H9 (cell line): ENCODE measurements around the gene UBE2D3. TPM values are rescaled to one million over a fixed set of nuclear protein-coding genes. Genes with fewer than 3 reads are reported as not detected.

Experiments
- DNase-seq: peaks from one replicate; pipeline ENCODE4 v3.0.0-alpha.2; 2017
- H2AFZ ChIP-seq: one replicate; pipeline ENCODE4 v1.6.1; 2013; ENCODE audit warnings: mild to moderate bottlenecking, low read length, control low read depth, moderate library complexity
- H2AK5ac ChIP-seq: 2 replicates; pipeline ENCODE4 v1.6.1; 2013; ENCODE audit warnings: low read length, control low read depth, mixed read lengths; ENCODE audit not compliant: insufficient read length
- H2BK120ac ChIP-seq: one replicate; pipeline ENCODE4 v1.6.1; 2013; ENCODE audit warnings: low read depth, mild to moderate bottlenecking, low read length, control low read depth, inconsistent platforms; ENCODE audit not compliant: poor library complexity, severe bottlenecking
- H2BK12ac ChIP-seq: 2 replicates; pipeline ENCODE4 v1.6.1; 2013; ENCODE audit warnings: low read length, control low read depth, mixed read lengths, low read depth; ENCODE audit not compliant: insufficient read length
- H2BK15ac ChIP-seq: 2 replicates; pipeline ENCODE4 v1.6.1; 2013; ENCODE audit warnings: low read depth, low read length, control low read depth
- H2BK20ac ChIP-seq: one replicate; pipeline ENCODE4 v1.6.1; 2013; ENCODE audit warnings: low read depth, mild to moderate bottlenecking, low read length, control low read depth, inconsistent platforms; ENCODE audit not compliant: poor library complexity, severe bottlenecking
- H2BK5ac ChIP-seq: 2 replicates; pipeline ENCODE4 v1.6.1; 2013; ENCODE audit warnings: low read length, control low read depth, mixed read lengths; ENCODE audit not compliant: insufficient read length
- H3K14ac ChIP-seq: 2 replicates; pipeline ENCODE4 v1.6.1; 2013; ENCODE audit warnings: low read length, control low read depth; ENCODE audit not compliant: insufficient read depth
- H3K18ac ChIP-seq: 2 replicates; pipeline ENCODE4 v1.6.1; 2013; ENCODE audit warnings: low read depth, mild to moderate bottlenecking, mixed read lengths, low read length, control low read depth; ENCODE audit not compliant: insufficient read length
- H3K23ac ChIP-seq: 2 replicates; pipeline ENCODE4 v1.6.1; 2013; ENCODE audit warnings: low read length, control low read depth, mixed read lengths, low read depth; ENCODE audit not compliant: insufficient read length
- H3K23me2 ChIP-seq: 2 replicates; pipeline ENCODE4 v1.6.1; 2013; ENCODE audit warnings: low read depth, mild to moderate bottlenecking, mixed read lengths, low read length, control low read depth; ENCODE audit not compliant: insufficient read length, poor library complexity, severe bottlenecking
- H3K27ac ChIP-seq: 2 replicates; pipeline ENCODE4 v1.5.1; 2013; ENCODE audit warnings: low read length, control low read depth, mixed read lengths, low read depth; ENCODE audit not compliant: insufficient read length
- H3K27me3 ChIP-seq: 2 replicates; pipeline ENCODE4 v1.6.1; 2013; ENCODE audit warnings: low read length, control low read depth, inconsistent platforms; ENCODE audit not compliant: insufficient read depth
- H3K4ac ChIP-seq: 2 replicates; pipeline ENCODE4 v1.6.1; 2013; ENCODE audit warnings: low read depth, mild to moderate bottlenecking, control low read depth, inconsistent platforms, low read length, moderate library complexity
- H3K4me1 ChIP-seq: 2 replicates; pipeline ENCODE4 v1.6.1; 2013; ENCODE audit warnings: low read length, control low read depth, inconsistent platforms; ENCODE audit not compliant: insufficient read depth
- H3K4me2 ChIP-seq: 2 replicates; pipeline ENCODE4 v1.6.1; 2013; ENCODE audit warnings: low read length, control low read depth, mixed read lengths; ENCODE audit not compliant: insufficient read length, insufficient read depth
- H3K56ac ChIP-seq: 2 replicates; pipeline ENCODE4 v1.6.1; 2013; ENCODE audit warnings: low read depth, mild to moderate bottlenecking, mixed read lengths, low read length, control low read depth; ENCODE audit not compliant: insufficient read length
- H3K79me1 ChIP-seq: 2 replicates; pipeline ENCODE4 v1.6.1; 2013; ENCODE audit warnings: low read depth, mild to moderate bottlenecking, moderate library complexity, low read length, control low read depth, inconsistent platforms; ENCODE audit not compliant: insufficient read depth, poor library complexity, severe bottlenecking
- H3K79me2 ChIP-seq: 2 replicates; pipeline ENCODE4 v1.6.1; 2013; ENCODE audit warnings: low read length, control low read depth, inconsistent platforms; ENCODE audit not compliant: insufficient read depth
- H3K9ac ChIP-seq: 2 replicates; pipeline ENCODE4 v1.6.1; 2013; ENCODE audit warnings: low read length, control low read depth, mixed read lengths; ENCODE audit not compliant: insufficient read length; ENCODE audit errors: extremely low read depth
- H3K9me3 ChIP-seq: one replicate; pipeline ENCODE4 v1.6.1; 2013; ENCODE audit warnings: low read depth, low read length, inconsistent platforms; ENCODE audit not compliant: control insufficient read depth
- H3T11ph ChIP-seq: one replicate; pipeline ENCODE4 v1.6.1; 2013; ENCODE audit warnings: mild to moderate bottlenecking, low read length, control low read depth, inconsistent platforms
- H4K20me1 ChIP-seq: one replicate; pipeline ENCODE4 v1.6.1; 2013; ENCODE audit not compliant: control insufficient read depth, insufficient read length, insufficient read depth
- H4K5ac ChIP-seq: 2 replicates; pipeline ENCODE4 v1.6.1; 2013; ENCODE audit warnings: low read depth, mild to moderate bottlenecking, mixed read lengths, low read length, control low read depth; ENCODE audit not compliant: insufficient read length
- H4K8ac ChIP-seq: replicated peaks from 2 replicates; pipeline ENCODE4 v1.6.1; 2013; ENCODE audit warnings: low read length, control low read depth, mixed read lengths, low read depth; ENCODE audit not compliant: insufficient read length
- H4K91ac ChIP-seq: 2 replicates; pipeline ENCODE4 v1.6.1; 2013; ENCODE audit warnings: low read depth, mild to moderate bottlenecking, moderate library complexity, mixed read lengths, low read length, control low read depth; ENCODE audit not compliant: insufficient read length
- H3K27ac Mint-ChIP-seq, 3 experiments: 2 replicates in 2 of 3; 3 replicates in 1 of 3; pipeline ENCODE4 v1.8.0; 2020 to 2021; ENCODE audit warnings: mixed read lengths in 3 of 3, mild to moderate bottlenecking in 1 of 3, moderate library complexity in 1 of 3
- H3K27me3 Mint-ChIP-seq: 2 replicates; pipeline ENCODE4 v1.8.0; 2021; ENCODE audit warnings: low read depth, mild to moderate bottlenecking, moderate library complexity, mixed read lengths
- H3K36me3 Mint-ChIP-seq, 3 experiments: 2 replicates in 2 of 3; 3 replicates in 1 of 3; pipeline ENCODE4 v1.8.0; 2020 to 2021; ENCODE audit warnings: low read depth in 3 of 3, mixed read lengths in 3 of 3; ENCODE audit not compliant: insufficient read depth in 1 of 3
- H3K4me1 Mint-ChIP-seq, 2 experiments: 2 replicates each; pipeline ENCODE4 v1.8.0; 2020; ENCODE audit warnings: mixed read lengths in 2 of 2
- H3K4me3 Mint-ChIP-seq, 2 experiments: 2 replicates in 1 of 2; 3 replicates in 1 of 2; pipeline ENCODE4 v1.8.0; 2020 to 2021; ENCODE audit warnings: mild to moderate bottlenecking in 2 of 2, mixed read lengths in 2 of 2, moderate library complexity in 1 of 2
- H3K9me3 Mint-ChIP-seq, 2 experiments: 2 replicates in 1 of 2; 3 replicates in 1 of 2; pipeline ENCODE4 v1.8.0; 2020; ENCODE audit warnings: mild to moderate bottlenecking in 2 of 2, mixed read lengths in 2 of 2, moderate library complexity in 1 of 2
- WGBS: extraction: QIAGEN DNeasy Blood & Tissue Kit; methylation state at CpG from one replicate; pipeline ENCODE4 v1.1.7; 2013; ENCODE audit warnings: missing lambda C conversion rate, low lambda C conversion rate, mixed read lengths; ENCODE audit not compliant: insufficient read length; ENCODE audit errors: extremely low coverage; 5-methylcytosine and 5-hydroxymethylcytosine counted together
- total RNA-seq: library from RNA; stranded (reverse); gene quantifications from 2 replicates; pipeline ENCODE4 v1.2.1, GENCODE V29; 2021
- TF ChIP-seq, protein P1 (sequence below): fragments of 200-600 bp; sonication (generic); conservative IDR thresholded peaks from 3 replicates; pipeline ENCODE4 v1.8.0; 2021; ENCODE audit warnings: antibody characterized with exemption, mild to moderate bottlenecking

UBE2D3 gene
- total RNA-seq, 1 experiment from 2014 or later = 378 TPM

GRCh38 chr4:102868781-102869568 lies 41.6 kb upstream of the UBE2D3 start, which contains the start of gene CISD2:
Gene CISD2, plus strand, starts transcription at chr4:102868992. Its CDS starts 93 bp downstream, at chr4:102869085.
- peak; percentile 95 for DNase-seq
- Mint-ChIP-seq H3K9me3 (no peaks in the 10 kb centered on the region; a peak in 2 of 5 replicates), H3K36me3 (peaks cover 14 to 20% (median 17%) of the 10 kb centered on the region in 3 experiments), H3K4me1 (peaks cover 35 to 47% of the 10 kb centered on the region in 2 experiments), H3K27me3 (no peaks in the 10 kb centered on the region), H3K27ac (peak within 1 kb of the TSS; percentile 97 to 99 (median 99)), H3K4me3 (peak within 1 kb of the TSS; percentile 84 to 88)
- peak within 1 kb of the TSS; percentile 79 for H4K5ac ChIP-seq
- H3K9me3 ChIP-seq = no peaks in the 10 kb centered on the region
- peak within 1 kb of the TSS; percentile 17 for H3T11ph ChIP-seq
- no peak within 1 kb of the TSS for H2AFZ ChIP-seq
- no CpG with 5 or more reads among the region's 71 CpGs for WGBS
- peak within 1 kb of the TSS; percentile 100 for H3K14ac ChIP-seq
- H4K20me1 ChIP-seq = no peaks in the 10 kb centered on the region
- no peak within 1 kb of the TSS for H2BK15ac ChIP-seq
- peaks cover 3% of the 10 kb centered on the region; the same call in 1 of the 2 replicates for H3K79me2 ChIP-seq
- no peak within 1 kb of the TSS; the same call in 1 of the 2 replicates for H3K4ac ChIP-seq
- H4K8ac ChIP-seq = no peak within 1 kb of the TSS
- peak within 1 kb of the TSS; percentile 11 for H3K56ac ChIP-seq
- H2BK20ac ChIP-seq = no peak within 1 kb of the TSS
- H3K27ac ChIP-seq = peak within 1 kb of the TSS; percentile 96
- H3K79me1 ChIP-seq = no peaks in the 10 kb centered on the region
- TF ChIP-seq, protein P1, sequence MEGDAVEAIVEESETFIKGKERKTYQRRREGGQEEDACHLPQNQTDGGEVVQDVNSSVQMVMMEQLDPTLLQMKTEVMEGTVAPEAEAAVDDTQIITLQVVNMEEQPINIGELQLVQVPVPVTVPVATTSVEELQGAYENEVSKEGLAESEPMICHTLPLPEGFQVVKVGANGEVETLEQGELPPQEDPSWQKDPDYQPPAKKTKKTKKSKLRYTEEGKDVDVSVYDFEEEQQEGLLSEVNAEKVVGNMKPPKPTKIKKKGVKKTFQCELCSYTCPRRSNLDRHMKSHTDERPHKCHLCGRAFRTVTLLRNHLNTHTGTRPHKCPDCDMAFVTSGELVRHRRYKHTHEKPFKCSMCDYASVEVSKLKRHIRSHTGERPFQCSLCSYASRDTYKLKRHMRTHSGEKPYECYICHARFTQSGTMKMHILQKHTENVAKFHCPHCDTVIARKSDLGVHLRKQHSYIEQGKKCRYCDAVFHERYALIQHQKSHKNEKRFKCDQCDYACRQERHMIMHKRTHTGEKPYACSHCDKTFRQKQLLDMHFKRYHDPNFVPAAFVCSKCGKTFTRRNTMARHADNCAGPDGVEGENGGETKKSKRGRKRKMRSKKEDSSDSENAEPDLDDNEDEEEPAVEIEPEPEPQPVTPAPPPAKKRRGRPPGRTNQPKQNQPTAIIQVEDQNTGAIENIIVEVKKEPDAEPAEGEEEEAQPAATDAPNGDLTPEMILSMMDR = no peak
- no peak within 1 kb of the TSS for H3K23ac ChIP-seq
- peak within 1 kb of the TSS; percentile 71 for H2BK12ac ChIP-seq
- peak within 1 kb of the TSS; percentile 83 for H2BK5ac ChIP-seq
- peak within 1 kb of the TSS; percentile 97 for H3K9ac ChIP-seq
- no peaks in the 10 kb centered on the region for H3K27me3 ChIP-seq
- H3K4me2 ChIP-seq = peak within 1 kb of the TSS; percentile 93
- H2BK120ac ChIP-seq = no peak within 1 kb of the TSS
- H3K23me2 ChIP-seq = peaks cover 7% of the 10 kb centered on the region
- no peaks in the 10 kb centered on the region for H3K4me1 ChIP-seq
- peak within 1 kb of the TSS; percentile 99 for H3K18ac ChIP-seq
- H4K91ac ChIP-seq = no peak within 1 kb of the TSS
- H2AK5ac ChIP-seq = no peak within 1 kb of the TSS
